ENCODE measurements around the gene PERP.

Gene PERP

GRCh38 chr6:138099832-138100231, 7.4 kb downstream of the PERP start:
- TF ChIP-seq SIN3A (IDR thresholded peaks at IDR 0.05; ENCODE audit: borderline replicate concordance, insufficient read depth, low read length) (no peak), POLR2AphosphoS5 (IDR thresholded peaks at IDR 0.05; ENCODE audit: low read depth, low read length) (no peak), REST (IDR thresholded peaks at IDR 0.05; ENCODE audit: insufficient read depth in 1 of 2, low read depth in 2 of 2, low read length in 2 of 2) (no peak), FOXP2 (optimal IDR thresholded peaks at IDR 0.05; ENCODE audit: borderline replicate concordance, extremely low read depth, extremely low read length, insufficient read depth) (no peak), TAF1 (IDR thresholded peaks at IDR 0.05; ENCODE audit: borderline replicate concordance, insufficient read depth, low read length) (no peak)

GRCh38 chr6:138098306-138098705, 8.9 kb downstream of the PERP start:
- TF ChIP-seq TAF1 (IDR thresholded peaks at IDR 0.05; ENCODE audit: borderline replicate concordance, insufficient read depth, low read length) (no peak), SIN3A (IDR thresholded peaks at IDR 0.05; ENCODE audit: borderline replicate concordance, insufficient read depth, low read length) (no peak), POLR2AphosphoS5 (IDR thresholded peaks at IDR 0.05; ENCODE audit: low read depth, low read length) (no peak), REST (IDR thresholded peaks at IDR 0.05; ENCODE audit: insufficient read depth in 1 of 2, low read depth in 2 of 2, low read length in 2 of 2) (no peak), FOXP2 (optimal IDR thresholded peaks at IDR 0.05; ENCODE audit: borderline replicate concordance, extremely low read depth, extremely low read length, insufficient read depth) (no peak)

- TF ChIP-seq POLR2AphosphoS5 (IDR thresholded peaks at IDR 0.05; ENCODE audit: low read depth, low read length) = no peak
- TF ChIP-seq REST (IDR thresholded peaks at IDR 0.05; ENCODE audit: insufficient read depth in 1 of 2, low read depth in 2 of 2, low read length in 2 of 2) = no peak
- no peak for TF ChIP-seq TAF1 (IDR thresholded peaks at IDR 0.05; ENCODE audit: borderline replicate concordance, insufficient read depth, low read length)
- no peak for TF ChIP-seq FOXP2 (optimal IDR thresholded peaks at IDR 0.05; ENCODE audit: borderline replicate concordance, extremely low read depth, extremely low read length, insufficient read depth)
- no peak for TF ChIP-seq SIN3A (IDR thresholded peaks at IDR 0.05; ENCODE audit: borderline replicate concordance, insufficient read depth, low read length)
Observed at GRCh38 chr6:138094260-138094659, 13.0 kb downstream of the PERP start.

GRCh38 chr6:138093632-138094031, 13.6 kb downstream of the PERP start:
- TF ChIP-seq REST (IDR thresholded peaks at IDR 0.05; ENCODE audit: insufficient read depth in 1 of 2, low read depth in 2 of 2, low read length in 2 of 2) = no peak
- no peak for TF ChIP-seq TAF1 (IDR thresholded peaks at IDR 0.05; ENCODE audit: borderline replicate concordance, insufficient read depth, low read length)
- TF ChIP-seq FOXP2 (optimal IDR thresholded peaks at IDR 0.05; ENCODE audit: borderline replicate concordance, extremely low read depth, extremely low read length, insufficient read depth) = no peak
- no peak for TF ChIP-seq SIN3A (IDR thresholded peaks at IDR 0.05; ENCODE audit: borderline replicate concordance, insufficient read depth, low read length)
- TF ChIP-seq POLR2AphosphoS5 (IDR thresholded peaks at IDR 0.05; ENCODE audit: low read depth, low read length) = no peak

- TF ChIP-seq REST (IDR thresholded peaks at IDR 0.05; ENCODE audit: insufficient read depth in 1 of 2, low read depth in 2 of 2, low read length in 2 of 2) (no peak), POLR2AphosphoS5 (IDR thresholded peaks at IDR 0.05; ENCODE audit: low read depth, low read length) (no peak), SIN3A (IDR thresholded peaks at IDR 0.05; ENCODE audit: borderline replicate concordance, insufficient read depth, low read length) (no peak), FOXP2 (optimal IDR thresholded peaks at IDR 0.05; ENCODE audit: borderline replicate concordance, extremely low read depth, extremely low read length, insufficient read depth) (no peak), TAF1 (IDR thresholded peaks at IDR 0.05; ENCODE audit: borderline replicate concordance, insufficient read depth, low read length) (no peak)
Observed at GRCh38 chr6:138092686-138093085, 14.5 kb downstream of the PERP start.
